Small intestine (tissue), 7 donors: ENCODE measurements around the gene TRAPPC2B. TPM values are rescaled to one million over a fixed set of nuclear protein-coding genes. Genes with fewer than 3 reads are reported as not detected.
"Not testable (repeated sequence)": the region's sequence is repeated elsewhere in the genome, so short reads cannot be mapped to it uniquely, and the experiment has no call there.

Experiments
- DNase-seq, 2 donors: peaks; one replicate each; pipeline versions ENCODE4 v3.0.0 to v3.0.0-alpha.2; 2013
- FAIRE-seq: peaks from 2 replicates; lab custom pipeline; 2012; peaks lifted over from hg19 to GRCh38; lab: Jason Lieb, UNC
- H3K27ac ChIP-seq, 3 donors: one replicate each; pipeline ENCODE4 v1.5.1; 2013; ENCODE audit warnings: low read length in 2 of 3, mild to moderate bottlenecking in 2 of 3, control low read depth in 1 of 3, inconsistent platforms in 1 of 3, low read depth in 1 of 3, moderate library complexity in 1 of 3
- H3K27me3 ChIP-seq, 3 donors: one replicate each; pipeline ENCODE4 v1.6.1; 2013; ENCODE audit warnings: low read length in 3 of 3, inconsistent platforms in 1 of 3; ENCODE audit not compliant: control insufficient read depth in 3 of 3, insufficient read depth in 3 of 3
- H3K36me3 ChIP-seq, 3 donors: one replicate each; pipeline ENCODE4 v1.6.1; 2013; ENCODE audit warnings: low read length in 3 of 3, inconsistent platforms in 1 of 3, low read depth in 1 of 3, mild to moderate bottlenecking in 1 of 3, moderate library complexity in 1 of 3; ENCODE audit not compliant: control insufficient read depth in 3 of 3, insufficient read depth in 2 of 3
- H3K4me1 ChIP-seq, 3 donors: one replicate each; pipeline ENCODE4 v1.6.1; 2013; ENCODE audit warnings: low read length in 2 of 3, inconsistent platforms in 1 of 3, low read depth in 1 of 3, mild to moderate bottlenecking in 1 of 3, moderate library complexity in 1 of 3; ENCODE audit not compliant: control insufficient read depth in 3 of 3, insufficient read depth in 2 of 3
- H3K4me3 ChIP-seq, 3 donors: one replicate each; pipeline ENCODE4 v1.5.1; 2013; ENCODE audit warnings: low read length in 3 of 3, control low read depth in 1 of 3, inconsistent platforms in 1 of 3, low read depth in 1 of 3, mild to moderate bottlenecking in 1 of 3, moderate library complexity in 1 of 3
- H3K9me3 ChIP-seq, 2 donors: one replicate each; pipeline ENCODE4 v1.6.1; 2013; ENCODE audit warnings: low read depth in 1 of 2, low read length in 1 of 2; ENCODE audit not compliant: control insufficient read depth in 2 of 2, insufficient read depth in 1 of 2
- WGBS, 3 donors: extraction: QIAGEN DNeasy Blood & Tissue Kit; methylation state at CpG; one replicate each; pipeline ENCODE4 v1.1.7; 2013; 5-methylcytosine and 5-hydroxymethylcytosine counted together
- polyA plus RNA-seq, 4 donors: library from polyadenylated mRNA; stranded (reverse) in 3 of 4; unstranded in 1 of 4; fragments of 200-250 nt in 3 of 4; fragments of 120-200 nt in 1 of 4; gene quantifications; one replicate each; pipeline versions ENCODE4 v1.2.1 to v1.2.3, GENCODE V29; 2013
- donor health status: healthy with polysubstance abuse.
- donor health status: control.
- donor health status: control.
- donor health status: Bipolar disorder and iron deficiency.
- donor health status: healthy.

TRAPPC2B gene
- polyA plus RNA-seq, 4 donors = 9.2 to 17.9 (median 14.1) TPM

- not testable (repeated sequence) for H3K27ac ChIP-seq, FAIRE-seq, DNase-seq, H3K4me1 ChIP-seq, H3K4me3 ChIP-seq, H3K27me3 ChIP-seq
- peaks cover 4 to 28% (median 5%) of the 10 kb centered on the region in 3 donors for H3K36me3 ChIP-seq
- 92 to 97% (median 97%) methylated on average over 2 of the region's 2 CpGs for WGBS, 3 donors
- peaks cover 2 to 37% of the 10 kb centered on the region in 2 donors for H3K9me3 ChIP-seq
Measured at GRCh38 chr19:57374647-57375046, 11.3 kb downstream of the TRAPPC2B start.

- H3K27ac ChIP-seq = no peak overlapping the region
- H3K27me3 ChIP-seq = no peaks in the 10 kb centered on the region
- H3K36me3 ChIP-seq = peaks cover 4 to 28% (median 5%) of the 10 kb centered on the region in 3 donors
- no peak for FAIRE-seq
- H3K4me3 ChIP-seq = no peak overlapping the region
- peaks cover 2 to 42% of the 10 kb centered on the region in 2 donors for H3K9me3 ChIP-seq
- DNase-seq = no peak
- H3K4me1 ChIP-seq = no peaks in the 10 kb centered on the region
- WGBS, 3 donors = 95 to 97% (median 96%) methylated on average over 6 of the region's 6 CpGs
Measured at GRCh38 chr19:57376151-57376550, 12.8 kb downstream of the TRAPPC2B start.

DNA sequence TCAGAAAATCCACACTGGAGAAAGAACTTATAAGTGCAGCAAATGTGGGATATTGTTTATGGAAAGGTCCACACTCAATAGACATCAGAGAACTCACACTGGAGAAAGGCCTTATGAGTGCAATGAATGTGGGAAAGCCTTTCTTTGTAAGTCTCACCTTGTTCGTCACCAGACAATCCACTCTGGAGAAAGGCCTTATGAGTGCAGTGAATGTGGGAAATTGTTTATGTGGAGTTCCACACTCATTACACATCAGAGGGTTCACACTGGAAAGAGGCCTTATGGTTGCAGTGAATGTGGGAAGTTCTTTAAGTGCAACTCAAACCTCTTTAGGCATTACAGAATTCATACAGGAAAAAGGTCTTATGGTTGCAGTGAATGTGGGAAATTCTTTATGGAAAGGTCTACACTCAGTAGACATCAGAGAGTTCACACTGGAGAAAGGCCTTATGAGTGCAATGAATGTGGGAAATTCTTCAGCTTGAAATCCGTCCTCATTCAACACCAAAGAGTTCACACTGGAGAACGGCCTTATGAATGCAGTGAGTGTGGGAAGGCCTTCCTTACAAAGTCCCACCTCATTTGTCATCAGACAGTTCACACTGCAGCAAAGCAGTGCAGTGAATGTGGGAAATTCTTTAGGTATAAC lies 14.3 kb downstream of the TRAPPC2B start:
- Histone ChIP-seq H3K27ac (no peak overlapping the region), H3K4me3 (no peak overlapping the region), H3K4me1 (no peaks in the 10 kb centered on the region), H3K27me3 (no peaks in the 10 kb centered on the region), H3K9me3 (peaks cover 2 to 42% of the 10 kb centered on the region in 2 donors), H3K36me3 (peaks cover 4 to 23% (median 5%) of the 10 kb centered on the region in 3 donors)
- DNase-seq (no peak), FAIRE-seq (no peak)
- WGBS, 3 donors = 94 to 96% (median 95%) methylated on average over 3 of the region's 3 CpGs

DNA sequence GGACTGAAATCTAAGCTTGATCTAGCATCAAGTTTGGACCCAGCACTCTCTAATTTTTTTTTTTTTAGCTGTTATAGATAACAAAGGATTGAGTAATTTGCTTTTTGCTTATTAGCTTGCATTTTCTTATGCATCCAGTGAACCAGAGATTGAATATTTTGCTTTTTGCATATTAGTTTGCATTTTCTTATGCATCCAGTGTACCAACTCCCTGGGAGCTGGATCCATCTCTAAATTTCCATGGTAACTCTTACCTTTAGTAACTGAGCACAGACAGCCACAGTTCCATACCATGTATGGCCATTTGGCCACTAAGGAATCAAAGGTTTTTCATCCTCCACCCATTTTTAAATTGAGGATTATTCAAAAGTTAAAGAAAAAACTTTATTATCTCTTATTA lies 17.6 kb downstream of the TRAPPC2B start:
- H3K9me3 ChIP-seq = peaks cover 2 to 30% of the 10 kb centered on the region in 2 donors
- DNase-seq (no peak), FAIRE-seq (no peak)
- H3K36me3 ChIP-seq = peaks cover 0 to 6% (median 4%) of the 10 kb centered on the region in 3 donors
- no peaks in the 10 kb centered on the region for H3K4me1 ChIP-seq
- H3K27ac ChIP-seq = no peak overlapping the region
- no peaks in the 10 kb centered on the region for H3K27me3 ChIP-seq
- no peak overlapping the region for H3K4me3 ChIP-seq

DNA sequence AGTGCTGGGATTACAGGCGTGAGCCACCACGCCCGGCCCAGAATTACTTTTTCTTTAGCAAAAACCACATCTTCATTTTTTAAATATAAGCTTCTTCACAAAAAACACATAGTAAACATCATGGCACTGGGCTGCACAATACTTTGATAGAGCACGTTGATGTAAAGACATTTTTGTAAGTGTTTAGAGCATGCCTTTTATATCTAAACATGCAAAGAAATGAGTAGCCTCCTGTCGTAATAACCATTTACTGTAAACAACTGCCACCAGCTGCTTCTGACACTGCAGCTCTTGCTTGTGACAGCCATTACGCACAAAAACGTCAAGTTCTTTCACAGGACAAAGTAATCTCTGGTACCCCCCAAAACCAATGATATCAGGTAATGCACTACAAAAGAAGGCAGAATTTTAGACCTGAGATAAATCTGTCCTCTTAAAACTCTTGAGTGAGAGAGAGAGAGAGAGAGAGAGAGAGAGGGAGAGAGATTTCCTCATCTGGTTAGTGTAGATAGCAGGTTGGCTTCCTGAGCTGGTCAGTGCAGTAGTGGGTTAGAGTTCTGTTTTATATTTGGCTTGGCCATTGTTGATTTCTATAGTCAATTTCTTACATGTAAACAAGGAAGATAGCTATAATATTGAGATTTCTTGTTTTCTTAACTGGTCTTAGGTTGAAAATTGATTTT lies 19.6 kb downstream of the TRAPPC2B start:
- H3K4me3 ChIP-seq = no peak overlapping the region
- no peaks in the 10 kb centered on the region for H3K4me1 ChIP-seq
- H3K9me3 ChIP-seq = peaks cover 0 to 10% of the 10 kb centered on the region in 2 donors
- H3K27ac ChIP-seq = no peak overlapping the region
- no peaks in the 10 kb centered on the region for H3K27me3 ChIP-seq
- DNase-seq (no peak), FAIRE-seq (no peak)
- no peaks in the 10 kb centered on the region for H3K36me3 ChIP-seq
- WGBS, 3 donors = 67 to 81% (median 80%) methylated on average over 7 of the region's 7 CpGs

DNA sequence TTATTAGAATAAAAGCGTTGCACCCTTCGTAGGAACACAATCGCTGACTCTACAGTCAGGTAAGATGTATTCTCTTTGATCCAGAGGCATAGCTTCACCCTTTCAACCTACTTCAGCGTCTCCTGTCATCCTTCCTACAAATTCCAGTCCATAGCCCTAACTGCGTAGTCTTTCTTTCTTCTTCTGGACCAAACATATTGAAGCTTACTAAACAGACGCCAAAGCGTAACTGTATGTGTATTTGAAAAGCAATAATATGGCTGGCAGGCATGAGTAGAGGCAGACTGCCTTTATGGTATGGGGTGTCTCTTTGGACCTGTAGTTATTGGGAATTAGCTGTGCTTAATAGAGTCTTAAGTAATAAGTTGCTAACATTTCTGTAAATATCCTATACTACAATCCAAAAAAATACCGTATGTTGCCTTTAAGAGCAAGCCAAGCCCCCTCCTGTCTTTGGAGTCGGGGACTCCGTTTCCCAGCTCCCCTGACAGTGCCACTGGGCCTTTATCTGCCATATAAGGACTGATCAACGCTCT lies 25.9 kb downstream of the TRAPPC2B start:
- DNase-seq (no peak), FAIRE-seq (no peak)
- peaks cover 0 to 12% of the 10 kb centered on the region in 2 donors for H3K9me3 ChIP-seq
- WGBS, 3 donors = 59 to 60% (median 59%) methylated on average over 11 of the region's 11 CpGs
- no peaks in the 10 kb centered on the region for H3K27me3 ChIP-seq
- peak overlapping the region in 2 of 3 donors; percentile 73 to 89 for H3K4me3 ChIP-seq
- H3K36me3 ChIP-seq = peaks cover 0 to 12% (median 3%) of the 10 kb centered on the region in 3 donors
- H3K4me1 ChIP-seq = peaks cover 0 to 4% (median 0%) of the 10 kb centered on the region in 3 donors
- peak overlapping the region in 2 of 3 donors; percentile 67 to 96 for H3K27ac ChIP-seq

GRCh38 chr19:57389730-57390598 lies 26.6 kb downstream of the TRAPPC2B start, which contains the start of gene ZNF548:
TSS of gene ZNF548 (plus strand) at chr19:57389854. CDS start at chr19:57390100, 246 bp downstream.
- Histone ChIP-seq H3K27ac (peak within 1 kb of the TSS; percentile 51 to 96 (median 90)), H3K9me3 (peaks cover 0 to 18% of the 10 kb centered on the region in 2 donors), H3K36me3 (peaks cover 0 to 16% (median 5%) of the 10 kb centered on the region in 3 donors), H3K27me3 (no peaks in the 10 kb centered on the region), H3K4me1 (peaks cover 0 to 4% (median 0%) of the 10 kb centered on the region in 3 donors), H3K4me3 (peak within 1 kb of the TSS; percentile 61 to 89 (median 73))
- DNase-seq = peak; percentile 96 to 99
- 1% methylated on average over 50 of the region's 50 CpGs for WGBS, 3 donors
- no peak for FAIRE-seq

GRCh38 chr19:57395710-57396109 lies 32.4 kb downstream of the TRAPPC2B start:
- Histone ChIP-seq H3K27me3 (no peaks in the 10 kb centered on the region), H3K4me3 (no peak overlapping the region), H3K27ac (no peak overlapping the region), H3K36me3 (peaks cover 10 to 46% (median 44%) of the 10 kb centered on the region in 3 donors), H3K9me3 (peaks cover 0 to 53% of the 10 kb centered on the region in 2 donors), H3K4me1 (peaks cover 0 to under 1% (median 0%) of the 10 kb centered on the region in 3 donors)
- DNase-seq (no peak), FAIRE-seq (no peak)
- WGBS, 3 donors = 92% methylated on average over 5 of the region's 5 CpGs
